DMS53 treated with DMSO at 0.1 percent for 48 hours (cell line): ENCODE measurements around the gene GNAI1.

Experiments used
- DNase-seq: peaks from one replicate; lab custom pipeline; 2025; ENCODE audit not compliant: unreplicated experiment; lab: John Stamatoyannopoulos, UW

Gene GNAI1

DNA sequence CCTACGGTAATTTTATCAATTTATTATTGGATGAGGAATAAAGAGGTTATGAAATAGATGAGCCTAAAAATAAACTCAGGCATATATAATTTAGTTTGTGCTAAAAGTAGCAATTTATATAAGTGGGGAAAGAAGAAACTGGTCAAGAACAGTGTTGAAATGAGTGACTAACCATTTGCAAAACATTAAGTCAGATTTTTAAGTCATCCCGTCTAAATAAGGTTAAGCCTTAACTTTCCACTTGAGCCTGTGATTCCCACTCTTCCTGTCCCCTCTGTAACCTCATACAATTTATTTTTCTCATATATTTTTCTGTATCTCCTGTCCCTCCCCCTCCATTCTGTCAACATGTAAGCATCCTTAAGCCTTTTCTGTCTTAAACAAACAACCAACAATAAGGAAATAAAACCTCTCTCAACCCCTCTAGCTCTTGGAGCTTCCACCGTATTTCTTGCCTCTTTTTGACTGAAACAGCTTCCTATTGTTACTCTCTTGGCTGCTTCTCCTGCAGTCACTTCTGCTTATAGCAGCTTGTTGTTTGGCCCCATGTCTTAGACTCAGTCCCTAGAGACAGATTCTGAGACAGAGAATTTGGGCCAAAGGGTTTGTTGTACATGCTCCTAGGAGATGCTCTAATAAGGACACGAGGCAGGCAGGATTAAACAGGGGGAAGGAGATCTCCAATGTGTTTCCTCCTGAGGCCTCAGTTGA lies 109.7 kb downstream of the GNAI1 start:
- DNase-seq, result no peak

DNA sequence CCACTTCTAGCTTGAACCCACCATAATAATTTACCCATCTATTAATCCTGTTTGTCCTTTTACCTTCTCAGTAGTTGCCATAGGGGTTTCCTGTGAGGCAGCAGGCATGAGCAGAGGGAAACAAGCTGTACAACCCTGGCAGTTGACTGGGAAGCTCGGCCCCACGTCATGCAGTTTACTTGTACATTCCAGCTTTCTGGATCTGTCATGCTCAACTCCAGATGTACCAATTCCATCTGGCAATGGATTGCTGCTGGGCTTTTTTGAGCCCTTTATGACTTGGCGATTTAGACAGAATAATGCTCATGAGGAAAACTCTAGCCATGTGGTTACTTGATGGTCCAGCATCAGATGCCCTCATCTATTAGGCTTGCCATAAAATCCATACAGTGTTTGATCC lies 112.5 kb downstream of the GNAI1 start:
- no peak for DNase-seq

DNA sequence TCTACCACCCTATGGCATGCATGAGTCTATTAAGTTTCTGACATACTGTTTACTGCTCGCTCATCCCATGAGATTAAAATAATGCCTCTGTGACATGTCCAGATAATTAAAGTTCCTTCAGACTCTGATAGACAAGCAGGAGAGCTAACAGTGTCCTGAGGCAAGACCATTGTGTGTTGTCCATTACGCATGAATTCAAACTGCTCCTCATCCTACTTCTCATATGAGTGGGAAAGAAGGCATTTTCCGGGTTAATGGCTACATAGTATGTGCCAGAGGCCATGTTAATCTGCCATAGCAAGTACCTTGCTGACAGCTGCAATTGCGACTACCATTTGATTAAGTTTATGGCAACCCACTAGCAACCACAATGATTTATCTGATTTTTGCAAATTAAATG lies 113.3 kb downstream of the GNAI1 start:
- DNase-seq, result no peak

DNA sequence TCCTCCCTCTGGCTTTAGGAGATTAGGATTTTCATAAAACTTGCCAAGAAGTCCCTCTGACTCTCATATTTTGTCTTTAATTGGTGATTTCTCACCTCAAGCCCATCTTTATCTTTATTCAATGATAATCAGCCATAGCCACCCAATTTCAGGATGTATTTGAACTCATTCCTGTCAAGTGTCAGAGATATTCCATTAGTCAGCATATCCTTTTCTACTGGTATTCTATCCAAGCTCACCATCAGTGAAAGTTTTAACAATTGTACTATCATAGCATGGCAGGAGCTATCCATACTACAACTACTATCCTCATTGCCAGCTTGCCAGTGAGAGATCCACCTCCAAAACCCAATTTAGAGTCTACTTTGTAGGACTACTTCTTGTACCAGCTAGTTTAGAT lies 114.6 kb downstream of the GNAI1 start:
- no peak for DNase-seq

DNA sequence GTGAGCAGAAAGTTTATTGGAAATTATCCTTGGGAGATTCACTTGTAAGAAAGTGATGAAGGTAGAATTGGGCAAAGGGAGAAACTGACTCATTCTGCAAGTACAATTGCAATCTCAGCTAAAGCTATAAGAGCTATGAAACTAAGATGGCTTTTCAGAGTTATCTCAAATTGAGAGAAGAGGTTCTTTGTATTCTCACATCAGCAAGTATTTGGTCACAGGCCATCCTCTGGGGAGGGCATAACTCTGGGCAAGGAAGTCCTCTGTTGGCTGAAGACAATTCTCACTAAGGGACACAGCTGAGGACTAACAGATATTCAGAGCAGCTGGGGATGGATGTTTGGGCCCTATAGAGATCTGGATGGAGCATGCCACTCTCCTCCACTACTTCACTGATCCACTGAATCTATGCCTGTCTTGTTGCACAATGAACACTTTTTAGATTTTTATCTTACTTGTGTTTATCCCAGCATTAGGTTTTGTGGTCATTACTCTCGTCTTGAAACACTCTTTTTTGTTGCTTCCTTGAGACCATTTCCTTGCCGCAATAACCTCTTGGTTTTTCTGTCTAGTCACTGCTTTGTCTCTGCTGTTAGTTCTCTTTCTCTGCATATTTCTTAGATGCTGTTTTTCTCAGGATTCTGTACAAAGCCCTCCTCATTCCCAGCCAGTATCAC lies 115.1 kb downstream of the GNAI1 start:
- DNase-seq, result no peak

DNA sequence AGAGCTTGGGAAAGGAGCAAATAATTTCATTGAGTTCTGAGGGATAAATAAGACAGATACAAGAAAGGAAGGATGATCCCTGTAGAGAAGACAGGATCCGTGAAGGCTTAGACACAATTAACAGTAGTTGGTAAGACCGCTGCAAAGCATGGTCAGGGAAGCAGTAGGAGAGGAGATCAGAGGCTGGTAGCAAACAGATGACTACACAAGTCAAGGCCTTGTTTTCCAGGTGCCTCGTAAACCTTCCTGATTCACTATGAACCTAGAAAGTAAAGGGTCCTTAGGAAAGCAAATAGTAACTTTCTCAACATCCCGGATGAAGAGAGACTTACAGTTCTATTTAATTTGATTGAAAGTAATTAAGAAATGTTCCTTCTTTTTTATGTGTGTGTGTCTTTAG lies 118.6 kb downstream of the GNAI1 start:
- no peak for DNase-seq

DNA sequence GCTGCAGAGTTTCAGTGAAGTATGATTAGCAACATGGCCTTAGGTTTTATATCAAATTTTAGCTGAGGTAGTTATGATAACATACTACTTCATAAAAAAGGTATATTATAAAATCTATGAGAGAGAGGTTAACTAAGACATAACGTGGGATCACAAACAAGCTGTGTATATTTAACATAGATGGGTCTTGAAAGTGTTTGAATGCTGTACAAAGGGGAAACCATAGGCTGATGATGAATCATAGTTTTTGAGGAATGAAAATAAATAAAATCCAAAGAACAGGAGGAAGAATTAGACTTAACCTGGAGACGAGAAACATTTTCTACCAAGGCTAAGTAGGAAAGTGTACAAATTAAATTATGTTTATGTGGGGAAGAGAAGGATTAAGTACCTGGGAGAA lies 119.0 kb downstream of the GNAI1 start:
- DNase-seq, result no peak

DNA sequence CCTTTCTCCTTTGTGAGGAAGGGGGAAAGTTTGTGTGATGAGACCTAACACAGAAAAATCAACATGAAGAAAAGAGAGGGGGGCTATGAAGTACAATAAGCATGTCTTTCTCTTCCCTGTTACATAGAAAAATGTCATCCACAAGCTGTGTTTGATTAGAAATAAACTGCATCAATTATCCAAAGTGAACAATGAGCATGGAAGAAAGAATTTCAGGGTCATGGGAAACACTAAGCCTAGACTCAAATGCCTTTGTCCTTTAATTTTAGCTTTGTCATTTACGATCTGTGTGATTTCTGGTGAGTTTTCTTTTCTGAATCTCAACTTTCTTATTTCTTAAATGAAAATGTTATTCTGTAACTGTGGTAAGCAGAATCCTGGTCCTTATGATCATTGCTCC lies 121.0 kb downstream of the GNAI1 start:
- DNase-seq, result no peak

DNA sequence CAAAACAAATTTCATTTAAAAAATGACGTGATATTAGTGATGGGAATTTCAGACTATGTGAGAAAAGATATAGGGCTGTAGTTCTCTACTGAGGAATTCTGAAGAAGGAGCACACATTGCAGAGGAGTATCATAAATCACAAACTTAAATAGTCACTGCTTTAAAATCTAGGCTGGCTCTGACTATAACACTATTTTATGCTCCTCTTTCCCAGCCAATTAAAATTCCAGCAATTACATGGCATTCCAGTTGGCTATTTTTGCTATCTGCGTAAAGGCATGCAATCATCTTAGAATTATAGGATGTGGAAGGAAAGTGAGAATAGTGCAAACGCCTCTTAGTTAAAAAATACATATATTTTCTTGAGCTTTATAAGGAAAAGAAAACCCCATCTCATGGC lies 123.1 kb downstream of the GNAI1 start:
- no peak for DNase-seq

DNA sequence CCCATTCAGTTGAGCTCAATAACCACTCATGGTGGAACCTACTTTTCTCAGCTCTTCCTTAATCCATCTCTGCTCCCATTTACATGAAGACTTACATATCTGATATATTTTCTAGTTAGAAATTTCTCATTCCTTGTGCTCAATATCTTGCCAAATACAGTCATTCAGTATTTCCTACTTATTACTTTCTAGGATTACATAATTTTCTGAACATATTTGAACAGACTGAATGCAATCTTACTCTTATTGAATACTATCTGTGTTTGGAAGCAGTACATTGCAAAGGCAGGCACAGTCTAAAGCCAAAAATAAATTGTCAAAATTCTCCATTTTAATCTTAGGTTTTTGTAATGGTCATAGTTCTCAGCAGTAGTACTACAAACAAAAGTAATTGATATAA lies 126.0 kb downstream of the GNAI1 start:
- DNase-seq, result no peak

DNA sequence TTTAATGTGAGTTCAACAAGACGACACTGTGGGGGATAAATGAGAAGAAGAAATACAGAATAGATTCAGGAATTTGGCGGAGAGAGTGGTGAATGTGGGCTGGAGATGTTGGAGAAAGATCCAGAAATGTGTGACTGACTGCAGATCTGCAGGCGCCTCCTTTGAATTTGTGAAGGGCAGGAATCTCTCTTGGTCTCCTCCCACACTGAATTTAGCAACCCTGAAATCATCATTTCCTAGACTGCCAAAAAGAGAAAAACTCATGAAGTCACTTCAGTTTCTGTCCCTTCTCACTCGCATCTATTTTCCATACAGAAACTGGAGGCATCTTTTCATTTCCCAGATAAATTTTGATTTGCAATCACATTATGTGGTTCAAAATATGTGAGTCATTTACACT lies 128.7 kb downstream of the GNAI1 start:
- DNase-seq, result no peak

DNA sequence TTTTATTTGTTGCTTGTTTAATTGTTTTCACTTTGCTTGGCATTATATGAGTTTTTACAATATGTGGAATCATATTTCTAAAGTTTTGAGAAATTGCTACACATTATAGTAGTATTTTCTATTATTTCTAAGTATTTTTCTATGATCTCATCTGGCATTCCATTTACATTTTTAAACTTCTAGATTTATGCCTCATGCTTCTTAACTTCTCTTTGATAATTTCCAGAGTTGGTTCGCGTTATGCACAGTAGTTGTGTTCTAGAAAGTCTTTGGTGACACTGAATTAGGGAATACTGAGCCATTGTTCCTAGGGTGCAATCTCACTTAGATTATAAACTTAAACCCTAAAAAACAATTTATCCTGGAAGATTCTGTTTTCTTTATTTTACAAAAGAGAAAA lies 129.2 kb downstream of the GNAI1 start:
- DNase-seq, result no peak

DNA sequence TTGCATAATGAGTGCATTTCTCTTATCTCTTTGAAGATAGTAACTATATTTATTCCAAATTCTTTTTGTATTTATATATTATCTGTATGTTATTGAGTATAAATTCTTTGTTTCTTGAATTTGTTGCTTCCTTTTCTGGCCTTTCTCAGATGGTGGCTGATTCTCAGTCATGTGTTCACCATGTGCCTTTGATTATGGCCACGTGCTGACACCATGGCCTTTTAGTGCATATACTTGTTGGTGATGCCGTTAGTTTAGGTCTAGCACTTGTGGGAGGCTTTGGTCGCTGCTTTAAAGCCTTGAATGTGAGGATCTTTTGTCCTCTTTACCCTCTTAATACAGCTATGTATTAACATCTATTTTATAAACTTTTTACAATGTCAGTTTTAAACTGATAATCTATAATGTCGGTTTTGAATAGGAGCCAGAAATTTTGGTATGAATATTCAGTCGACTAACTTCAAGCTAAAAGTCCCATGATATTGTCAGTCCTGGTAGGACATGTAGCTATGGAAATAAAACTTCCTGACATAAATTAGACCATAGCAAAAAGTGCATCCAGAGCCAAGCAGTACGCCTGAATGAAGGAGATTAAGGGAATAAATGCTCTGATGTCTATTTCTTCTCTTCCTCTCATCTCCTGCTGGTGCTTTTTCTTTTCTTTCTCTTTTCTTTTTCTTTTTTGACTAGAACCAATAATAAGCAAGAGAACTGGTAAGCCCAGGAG lies 130.3 kb downstream of the GNAI1 start:
- DNase-seq, result no peak

DNA sequence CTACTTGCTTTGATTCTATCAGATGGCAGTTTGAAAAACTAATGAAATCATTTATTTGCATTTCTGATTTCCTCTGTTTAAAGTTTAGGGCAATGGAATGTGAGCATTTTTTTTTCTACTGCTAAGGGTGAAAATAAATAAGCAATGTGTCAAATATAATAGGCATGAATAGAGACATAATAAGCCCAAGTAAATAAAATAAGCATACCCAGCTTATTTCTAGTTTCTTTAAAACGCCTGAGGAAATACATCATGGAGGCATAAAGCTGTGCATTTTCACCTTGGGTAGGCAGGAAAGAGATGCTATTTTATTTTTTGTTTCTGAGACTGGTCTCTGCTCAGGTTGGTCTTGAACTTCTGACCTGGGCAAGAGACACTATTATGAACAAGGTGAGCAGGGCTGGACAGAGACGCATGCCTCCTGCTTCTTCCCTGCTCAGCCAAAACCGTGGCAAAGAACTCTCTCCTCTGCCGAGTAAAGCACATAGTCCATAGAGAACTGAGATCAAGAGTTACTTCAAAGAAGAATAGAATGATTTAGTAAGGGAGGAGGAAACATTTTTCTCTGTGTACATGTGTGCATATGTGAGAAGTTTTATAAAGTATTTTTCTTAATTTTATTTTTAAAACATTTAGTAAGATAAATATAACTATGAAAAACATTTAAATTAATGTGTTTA lies 138.1 kb downstream of the GNAI1 start:
- no peak for DNase-seq

DNA sequence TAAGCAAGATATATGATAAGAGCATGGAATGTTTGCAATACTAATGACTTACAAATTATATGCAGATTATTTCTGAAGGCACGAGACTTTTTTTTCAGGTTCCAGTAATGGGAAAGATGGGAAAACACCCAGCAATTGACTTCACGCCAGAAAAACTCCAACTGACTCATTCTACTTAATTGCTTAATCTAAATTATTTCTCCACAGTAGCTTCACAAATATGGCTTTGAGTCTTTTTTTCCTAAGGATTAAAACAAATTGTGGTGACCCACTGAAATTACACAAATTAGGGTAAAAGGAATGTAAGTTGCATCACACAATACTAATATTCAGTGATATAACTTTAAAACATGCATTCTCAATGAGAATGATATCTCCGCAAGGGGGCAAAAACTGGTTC lies 138.7 kb downstream of the GNAI1 start:
- no peak for DNase-seq

DNA sequence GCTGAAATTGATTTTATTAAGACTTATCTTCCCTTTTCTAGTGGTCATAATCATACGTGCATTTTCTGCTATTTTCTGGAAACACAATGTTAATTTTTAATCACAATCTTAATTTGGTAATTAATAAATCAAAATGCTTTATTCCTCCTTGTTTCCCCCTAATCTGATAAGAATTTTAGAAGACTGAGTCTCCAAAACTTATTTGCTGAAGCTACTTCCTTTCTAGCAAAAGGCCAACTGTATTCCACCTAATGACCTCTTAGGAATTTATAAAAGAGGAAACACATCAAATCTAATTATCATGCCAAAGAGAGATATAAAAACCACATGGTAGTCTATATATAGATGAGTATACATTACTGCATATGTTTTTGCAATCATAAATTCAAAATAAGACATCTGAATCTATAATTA lies 140.6 kb downstream of the GNAI1 start:
- no peak for DNase-seq
